ENCODE results near the gene CACNA1D. TPM values are rescaled to one million over a fixed set of nuclear protein-coding genes. Genes with fewer than 3 reads are reported as not detected.

Gene CACNA1D
- total and polyA plus RNA-seq, 2 donors (not counting 3 experiments of a cell fraction or from before 2014, with no cell fraction given), result 0.06 TPM; not detected in 1

- dilution Hi-C loops (cut with MboI; ENCODE audit: extremely low pct_ligation_motif_present, low sequenced_read_pairs), result no loop called here
Measured at GRCh38 chr3:53589806-53590205, 95.4 kb downstream of the CACNA1D start.

DNA sequence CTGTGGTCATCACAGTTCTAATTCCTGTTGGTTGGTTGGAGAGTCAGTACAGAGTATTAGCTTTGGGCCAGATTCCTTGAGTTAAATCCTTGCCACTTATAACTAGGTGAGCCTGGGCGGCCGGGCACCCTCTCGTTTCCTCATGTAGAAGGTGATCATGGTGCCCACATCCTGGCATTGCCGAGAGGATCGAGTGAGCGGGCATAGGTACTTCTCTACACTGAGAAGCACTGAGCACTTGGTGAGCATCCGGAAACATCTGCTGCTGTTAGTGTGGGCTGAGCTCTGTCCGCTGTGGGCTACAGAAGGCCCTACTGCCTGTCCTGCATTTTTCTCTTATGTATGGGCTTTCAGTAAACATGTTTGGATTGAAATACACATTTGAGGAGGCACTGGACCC, 96.2 kb downstream of the CACNA1D start:
- no peak for FAIRE-seq
- Histone ChIP-seq H3K27me3 (ENCODE audit: control insufficient read depth in 2 of 2, insufficient read depth in 2 of 2, low read length in 2 of 2) (peaks cover 0 to 2% of the 10 kb centered on the region in 2 experiments), H3K9me1 (replicated peaks; ENCODE audit: control insufficient read depth, extremely low read depth, insufficient read depth, low read length) (no peaks in the 10 kb centered on the region), H3K4me3 (replicated peaks in 1 of 3; ENCODE audit: insufficient read depth in 1 of 3, low read depth in 1 of 3, low read length in 3 of 3) (no peak overlapping the region), H3K4me1 (ENCODE audit: control insufficient read depth, extremely low read depth, insufficient read depth, low read length) (no peaks in the 10 kb centered on the region), H4K20me1 (replicated peaks; ENCODE audit: control insufficient read depth, extremely low read depth, insufficient read depth, low read length) (no peaks in the 10 kb centered on the region), H3K79me2 (ENCODE audit: control insufficient read depth, insufficient read depth, low read length) (no peaks in the 10 kb centered on the region), H3K9ac (replicated peaks; ENCODE audit: extremely low read depth, insufficient read depth, low read length) (no peak overlapping the region), H3K36me3 (ENCODE audit: control insufficient read depth in 2 of 2, extremely low read depth in 1 of 2, insufficient read depth in 2 of 2, low read length in 2 of 2) (no peaks in the 10 kb centered on the region), H3K4me2 (ENCODE audit: insufficient read depth, low read length) (no peak overlapping the region), H3K27ac (ENCODE audit: insufficient read depth, low read depth, low read length) (no peak overlapping the region), H2AFZ (ENCODE audit: low read depth, low read length) (no peak overlapping the region), H3K9me3 (replicated peaks; ENCODE audit: control insufficient read depth, insufficient read depth, low read length) (no peaks in the 10 kb centered on the region)
- CTCF ChIA-PET, result no interaction called here
- TF ChIP-seq POLR2AphosphoS5 (IDR thresholded peaks at IDR 0.05; ENCODE audit: insufficient read depth, low read depth, low read length), result no peak
- no peak for TF ChIP-seq GATA2 (IDR thresholded peaks at IDR 0.05; ENCODE audit: insufficient read depth, insufficient read length, low read depth, low read length)
- TF ChIP-seq, protein P1, sequence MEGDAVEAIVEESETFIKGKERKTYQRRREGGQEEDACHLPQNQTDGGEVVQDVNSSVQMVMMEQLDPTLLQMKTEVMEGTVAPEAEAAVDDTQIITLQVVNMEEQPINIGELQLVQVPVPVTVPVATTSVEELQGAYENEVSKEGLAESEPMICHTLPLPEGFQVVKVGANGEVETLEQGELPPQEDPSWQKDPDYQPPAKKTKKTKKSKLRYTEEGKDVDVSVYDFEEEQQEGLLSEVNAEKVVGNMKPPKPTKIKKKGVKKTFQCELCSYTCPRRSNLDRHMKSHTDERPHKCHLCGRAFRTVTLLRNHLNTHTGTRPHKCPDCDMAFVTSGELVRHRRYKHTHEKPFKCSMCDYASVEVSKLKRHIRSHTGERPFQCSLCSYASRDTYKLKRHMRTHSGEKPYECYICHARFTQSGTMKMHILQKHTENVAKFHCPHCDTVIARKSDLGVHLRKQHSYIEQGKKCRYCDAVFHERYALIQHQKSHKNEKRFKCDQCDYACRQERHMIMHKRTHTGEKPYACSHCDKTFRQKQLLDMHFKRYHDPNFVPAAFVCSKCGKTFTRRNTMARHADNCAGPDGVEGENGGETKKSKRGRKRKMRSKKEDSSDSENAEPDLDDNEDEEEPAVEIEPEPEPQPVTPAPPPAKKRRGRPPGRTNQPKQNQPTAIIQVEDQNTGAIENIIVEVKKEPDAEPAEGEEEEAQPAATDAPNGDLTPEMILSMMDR (IDR thresholded peaks at IDR 0.05; ENCODE audit: extremely low read depth in 1 of 2, insufficient read depth in 1 of 2, low read depth in 1 of 2, low read length in 2 of 2), result no peak
- no peak for TF ChIP-seq JUN (IDR thresholded peaks at IDR 0.05; ENCODE audit: borderline replicate concordance, insufficient read depth, insufficient read length, low read depth)
- no peak for TF ChIP-seq EZH2 (IDR thresholded peaks at IDR 0.05; ENCODE audit: borderline replicate concordance, low read depth, low read length, severe bottlenecking)
- TF ChIP-seq FOS (IDR thresholded peaks at IDR 0.05; ENCODE audit: borderline replicate concordance, insufficient read depth, low read length), result no peak
- TF ChIP-seq POLR2A (IDR thresholded peaks at IDR 0.05; ENCODE audit: low read depth, low read length), result no peak
- no peak for TF ChIP-seq MAX (IDR thresholded peaks at IDR 0.05; ENCODE audit: insufficient read depth, insufficient read length)
- no peak for TF ChIP-seq MYC (IDR thresholded peaks at IDR 0.05; ENCODE audit: low read depth, low read length)
- dilution Hi-C loops (cut with MboI; ENCODE audit: extremely low pct_ligation_motif_present, low sequenced_read_pairs), result no loop called here
- no peak for DNase-seq (ENCODE audit: low read depth, low spot score)
- BruUV-seq (replicated peaks), result no TSS peak
- POLR2A ChIA-PET, result no interaction called here
- intact Hi-C loops (cut with micrococcal nuclease), result no loop called here

More at GRCh38 chr3:53589806-53590205, 95.4 kb downstream of the CACNA1D start:
- H3K4me1 ChIP-seq (ENCODE audit: control insufficient read depth, extremely low read depth, insufficient read depth, low read length), result no peaks in the 10 kb centered on the region
- H3K36me3 ChIP-seq (ENCODE audit: control insufficient read depth in 2 of 2, extremely low read depth in 1 of 2, insufficient read depth in 2 of 2, low read length in 2 of 2), result no peaks in the 10 kb centered on the region
- H3K27me3 ChIP-seq (ENCODE audit: control insufficient read depth in 2 of 2, insufficient read depth in 2 of 2, low read length in 2 of 2), result peaks cover 0 to 2% of the 10 kb centered on the region in 2 experiments
- H3K9me3 ChIP-seq (replicated peaks; ENCODE audit: control insufficient read depth, insufficient read depth, low read length), result no peaks in the 10 kb centered on the region
- CTCF ChIA-PET, result no interaction called here
- BruUV-seq (replicated peaks), result no TSS peak
- no peak overlapping the region for H3K9ac ChIP-seq (replicated peaks; ENCODE audit: extremely low read depth, insufficient read depth, low read length)
- POLR2A ChIA-PET, result no interaction called here
- no peaks in the 10 kb centered on the region for H3K9me1 ChIP-seq (replicated peaks; ENCODE audit: control insufficient read depth, extremely low read depth, insufficient read depth, low read length)
- H3K79me2 ChIP-seq (ENCODE audit: control insufficient read depth, insufficient read depth, low read length), result no peaks in the 10 kb centered on the region
- intact Hi-C loops (cut with micrococcal nuclease), result no loop called here
- no peak for FAIRE-seq
- no peak overlapping the region for H2AFZ ChIP-seq (ENCODE audit: low read depth, low read length)
- H4K20me1 ChIP-seq (replicated peaks; ENCODE audit: control insufficient read depth, extremely low read depth, insufficient read depth, low read length), result no peaks in the 10 kb centered on the region
- H3K27ac ChIP-seq (ENCODE audit: insufficient read depth, low read depth, low read length), result no peak overlapping the region
- H3K4me2 ChIP-seq (ENCODE audit: insufficient read depth, low read length), result no peak overlapping the region
- H3K4me3 ChIP-seq (replicated peaks in 1 of 3; ENCODE audit: insufficient read depth in 1 of 3, low read depth in 1 of 3, low read length in 3 of 3), result no peak overlapping the region
- no peak for DNase-seq (ENCODE audit: low read depth, low spot score)
- TF ChIP-seq EZH2 (IDR thresholded peaks at IDR 0.05; ENCODE audit: borderline replicate concordance, low read depth, low read length, severe bottlenecking), result no peak
